GM21723 (cell line): Measurements from ENCODE around the gene SLC35F6.
"Not testable (repeated sequence)": the region's sequence is repeated elsewhere in the genome, so short reads cannot be mapped to it uniquely, and the experiment has no call there.

Experiments used
- ATAC-seq: cut with Tn5 transposase; IDR thresholded peaks from one replicate; pipeline ENCODE4 v1.9.1; 2021; ENCODE audit warnings: mild to moderate bottlenecking, moderate library complexity; ENCODE audit not compliant: unreplicated experiment

SLC35F6 gene

DNA sequence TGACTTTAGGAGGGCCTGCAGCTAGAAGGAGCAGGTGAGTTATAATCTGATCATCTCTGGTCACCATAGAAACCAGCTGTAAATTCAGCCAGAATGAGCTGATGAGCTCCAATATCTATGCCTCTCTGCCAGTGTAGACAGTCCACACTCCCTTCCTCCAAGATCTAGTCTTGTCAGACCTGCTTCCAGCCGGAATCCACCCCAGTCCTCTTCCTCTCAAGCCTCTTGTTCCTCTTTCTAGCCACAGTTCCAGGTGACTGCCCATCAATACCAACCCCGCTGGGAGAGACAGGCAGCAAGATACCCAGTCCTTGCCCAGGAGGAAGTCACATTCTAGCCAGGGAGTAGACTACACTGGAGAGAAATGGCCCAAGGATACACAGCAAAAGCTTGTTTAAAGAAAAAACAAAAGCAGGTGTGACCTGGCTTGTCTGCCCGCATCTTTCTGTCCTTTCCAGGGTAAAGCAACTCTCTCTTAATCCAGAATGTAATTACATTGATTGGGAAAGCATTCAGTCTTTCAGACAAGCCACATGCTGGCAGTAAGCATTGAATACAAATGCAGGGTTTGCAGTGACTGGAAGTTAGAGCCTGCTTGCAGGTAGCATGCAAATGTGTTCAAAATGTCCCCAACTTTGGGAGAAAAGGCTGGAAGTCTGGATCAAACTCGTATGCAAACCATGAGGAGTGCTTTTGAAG is 9.0 kb upstream of the SLC35F6 start:
- ATAC-seq: no peak

- ATAC-seq: no peak
Measured at GRCh38 chr2:26756337-26756736, 7.7 kb upstream of the SLC35F6 start.

GRCh38 chr2:26757873-26758789 is 6.0 kb upstream of the SLC35F6 start:
- ATAC-seq: peak; percentile 43

DNA sequence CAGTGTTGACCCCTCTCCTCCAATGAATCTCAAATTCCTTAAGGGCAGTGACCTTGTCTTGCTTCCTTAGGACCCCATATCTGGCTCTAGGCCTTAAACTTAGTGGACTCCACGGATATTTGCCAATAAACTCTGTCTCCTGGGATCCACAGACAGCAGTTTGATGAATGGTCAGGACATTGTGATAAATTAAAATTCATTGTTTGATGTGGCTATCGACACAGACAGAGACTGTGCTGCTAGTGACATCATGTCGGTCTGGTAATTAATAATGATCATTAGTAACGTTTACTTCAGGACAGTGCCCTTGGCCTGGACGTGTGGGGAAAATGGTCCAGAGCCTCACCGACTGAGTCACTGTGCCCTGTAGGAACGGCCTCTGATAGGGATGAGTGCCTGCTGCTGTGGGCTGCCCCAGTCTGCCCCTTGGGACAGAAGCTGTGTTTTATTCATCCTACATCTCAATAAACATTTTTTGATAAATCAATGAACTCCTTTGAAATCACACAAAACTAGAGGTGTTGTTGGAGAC is 5.2 kb upstream of the SLC35F6 start:
- ATAC-seq: no peak

- no peak for ATAC-seq
Measured at GRCh38 chr2:26759845-26760244, 4.2 kb upstream of the SLC35F6 start.

GRCh38 chr2:26760991-26761390 is 3.1 kb upstream of the SLC35F6 start:
- ATAC-seq: not testable (repeated sequence)

GRCh38 chr2:26763019-26763418 is 1.1 kb upstream of the SLC35F6 start:
- ATAC-seq: no peak

DNA sequence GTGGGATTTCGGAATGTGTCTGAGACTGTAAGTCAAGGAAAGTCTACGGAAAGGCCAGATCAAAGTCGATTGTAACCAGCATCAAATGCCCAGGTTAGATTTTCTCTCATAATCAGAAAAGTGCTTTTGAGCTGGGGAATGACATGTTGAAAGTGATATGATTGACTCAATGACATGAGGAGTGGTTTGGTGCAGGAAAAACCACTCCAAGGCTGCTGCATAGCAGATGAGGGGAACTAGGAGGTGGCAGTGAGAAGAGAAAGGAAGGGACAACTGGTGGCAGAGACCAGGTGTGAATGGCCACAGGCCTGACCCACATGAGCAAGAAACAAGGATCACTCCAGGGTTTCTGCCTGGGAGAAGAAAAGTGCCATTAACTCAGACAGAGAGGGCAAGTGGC is 822 bp downstream of the SLC35F6 start:
- no peak for ATAC-seq

DNA sequence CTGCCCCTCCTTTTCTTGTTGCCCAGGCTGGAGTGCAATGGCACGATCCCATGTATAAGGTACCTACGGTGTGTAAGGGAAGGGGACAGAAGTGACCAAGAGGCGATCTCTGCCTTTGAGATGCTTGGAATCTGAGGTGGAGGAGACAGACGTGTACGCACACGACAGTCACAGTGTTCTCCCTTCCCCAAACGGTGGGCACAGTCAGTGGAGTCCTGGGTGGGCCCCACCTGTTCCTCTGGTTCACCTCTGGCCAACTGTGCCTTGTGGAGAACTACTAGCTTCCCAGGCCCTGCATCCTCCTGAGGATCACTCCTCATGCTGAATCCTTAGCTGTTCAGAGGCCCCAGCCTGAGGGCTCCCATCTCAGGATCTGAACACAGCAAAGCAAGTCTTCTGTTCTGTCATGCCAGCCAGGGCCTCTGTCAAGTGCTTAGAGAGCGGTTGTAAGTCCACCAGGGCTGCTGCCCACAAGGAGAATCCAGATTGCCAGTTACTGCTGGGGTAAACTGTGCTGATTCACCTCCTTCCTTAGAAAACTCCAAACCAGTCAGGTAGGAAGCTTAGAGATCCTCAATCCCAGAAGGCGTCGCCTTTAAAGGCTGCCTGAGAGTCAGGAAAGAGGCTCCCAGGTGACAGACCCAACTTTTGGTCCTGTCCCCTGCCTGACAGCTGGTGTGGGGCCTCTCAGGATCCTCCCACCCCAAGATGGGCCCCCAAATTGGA is 1.6 kb downstream of the SLC35F6 start:
- ATAC-seq: no peak

- ATAC-seq: no peak
Measured at GRCh38 chr2:26767129-26767528, 3.0 kb downstream of the SLC35F6 start.

DNA sequence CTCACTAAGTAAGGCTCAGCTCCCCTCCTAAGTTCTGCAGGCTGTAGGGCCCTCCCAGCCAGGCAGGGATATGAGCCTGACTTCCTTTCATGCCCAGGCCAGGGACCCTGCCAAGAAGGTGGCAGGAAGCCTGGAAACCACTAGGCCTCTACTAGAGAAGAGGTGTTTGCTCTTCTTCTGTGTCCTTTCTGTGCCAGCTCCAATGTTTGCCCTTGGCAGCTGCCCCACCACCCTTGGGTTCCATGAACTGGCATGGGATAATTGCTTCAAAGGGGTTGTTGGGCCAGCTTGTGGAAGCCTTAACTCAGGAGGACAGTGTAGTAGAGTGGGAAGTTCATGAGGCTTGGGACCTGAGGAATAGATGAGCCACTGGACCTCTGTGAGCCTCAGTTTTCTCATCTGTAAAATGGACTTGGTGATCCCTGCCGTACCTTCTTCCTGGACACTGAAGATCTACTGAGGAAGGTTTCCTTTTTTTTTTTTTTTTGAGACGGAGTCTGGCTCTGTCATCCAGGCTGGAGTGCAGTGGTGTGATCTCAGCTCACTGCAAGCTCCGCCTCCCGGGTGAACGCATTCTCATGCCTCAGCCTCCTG is 3.9 kb downstream of the SLC35F6 start:
- ATAC-seq: no peak

- no peak for ATAC-seq
Measured at GRCh38 chr2:26768759-26769088, 4.6 kb downstream of the SLC35F6 start.

GRCh38 chr2:26769089-26769761 is 5.1 kb downstream of the SLC35F6 start:
- ATAC-seq: no peak

DNA sequence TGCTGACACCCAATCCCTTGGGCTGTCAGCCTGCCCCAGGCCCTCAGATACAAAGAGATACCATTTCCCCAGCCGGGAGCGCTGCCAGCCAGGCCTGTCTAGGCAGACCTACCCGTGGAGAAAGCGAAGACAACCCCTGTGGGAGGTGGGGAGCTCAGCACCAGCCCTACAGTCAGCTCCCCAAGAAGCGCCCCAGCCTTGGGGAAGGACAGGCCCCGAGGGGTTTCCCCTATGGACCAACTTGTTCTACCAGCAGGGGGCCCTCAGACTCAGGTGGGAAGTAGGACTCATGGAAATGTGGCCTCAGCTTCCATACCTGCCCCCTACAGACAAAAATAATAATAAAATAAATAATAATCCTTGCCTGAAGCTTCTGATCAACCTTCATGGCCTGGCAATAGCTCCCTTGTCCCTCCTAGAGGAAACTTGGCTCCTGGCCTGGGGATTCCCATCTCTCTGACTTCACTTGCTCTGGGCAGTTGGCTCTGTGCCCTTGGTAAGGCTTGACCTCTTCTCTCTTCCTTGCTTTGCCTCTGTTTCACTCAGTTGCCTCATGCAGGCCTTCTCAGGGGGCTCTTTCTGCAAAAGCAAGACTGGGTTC is 7.0 kb downstream of the SLC35F6 start:
- ATAC-seq: no peak

DNA sequence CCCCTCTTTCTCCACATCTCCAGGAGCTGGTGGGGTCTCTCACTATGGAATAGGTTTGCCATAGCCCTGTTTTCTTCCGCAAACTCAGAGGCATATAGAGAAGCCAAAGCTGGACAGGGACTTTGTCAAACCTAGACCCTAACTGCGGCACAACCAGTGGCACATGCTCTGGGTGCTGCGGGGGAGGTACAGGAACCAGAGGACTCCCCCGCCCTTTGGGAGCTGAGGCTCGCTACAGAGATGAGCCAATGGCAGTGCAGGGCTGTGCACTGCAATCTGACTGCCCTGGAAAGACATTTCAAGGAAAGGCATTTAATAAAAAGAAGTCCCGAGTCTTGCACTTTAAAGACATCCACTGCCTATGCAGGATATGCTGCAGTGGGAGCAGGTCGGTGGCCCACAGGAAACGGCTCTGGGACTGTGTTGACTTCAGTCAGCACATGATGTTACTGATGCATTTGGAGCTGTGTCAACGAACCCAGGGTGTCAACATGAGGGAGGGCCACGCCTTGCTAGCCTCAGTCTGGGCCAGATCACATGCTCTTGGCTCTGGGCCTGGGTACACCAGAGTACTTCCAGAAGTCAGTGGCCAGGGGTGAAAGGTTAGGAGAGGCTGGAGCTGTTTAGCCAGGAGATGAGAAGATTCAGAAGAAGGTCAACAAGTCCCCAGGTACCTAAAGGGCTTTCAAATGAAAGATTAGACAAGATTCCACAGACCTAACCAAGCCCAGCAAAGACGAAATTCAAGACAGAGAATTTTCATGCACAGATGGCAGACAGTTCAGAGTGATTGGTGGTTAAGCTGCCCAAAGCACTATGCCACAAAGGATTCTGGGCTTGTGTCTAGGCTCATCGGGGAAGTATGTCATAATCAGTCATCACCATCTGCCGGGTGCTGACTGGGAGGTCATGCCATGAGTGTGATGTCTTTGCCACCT is 8.2 kb downstream of the SLC35F6 start:
- no peak for ATAC-seq

DNA sequence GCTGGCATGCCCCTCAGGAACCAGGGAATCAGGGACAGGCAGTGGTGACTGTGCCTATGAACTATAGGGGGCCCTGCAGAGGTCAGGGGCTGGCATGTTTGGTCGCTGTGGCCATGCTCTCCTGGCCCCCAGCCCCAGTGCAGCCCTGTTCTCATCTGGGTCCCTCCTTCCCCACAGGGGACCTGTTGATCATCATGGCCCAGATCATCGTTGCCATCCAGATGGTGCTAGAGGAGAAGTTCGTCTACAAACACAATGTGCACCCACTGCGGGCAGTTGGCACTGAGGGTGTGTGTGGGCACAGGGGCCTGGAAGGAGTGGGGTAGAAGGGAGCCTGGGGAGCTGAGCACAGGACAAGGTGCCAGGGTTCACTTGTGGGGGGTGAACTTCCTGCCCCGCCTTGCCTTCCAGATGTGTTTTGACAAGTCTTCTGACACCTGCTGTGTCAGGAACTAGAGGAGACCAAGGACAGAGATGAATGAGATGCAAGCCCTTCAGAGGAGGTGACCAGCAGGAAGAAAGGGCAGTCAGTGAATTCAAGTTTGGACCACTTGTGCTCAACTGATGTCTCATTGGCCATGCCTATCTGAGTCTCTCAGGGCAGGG is 12.2 kb downstream of the SLC35F6 start:
- ATAC-seq: no peak

DNA sequence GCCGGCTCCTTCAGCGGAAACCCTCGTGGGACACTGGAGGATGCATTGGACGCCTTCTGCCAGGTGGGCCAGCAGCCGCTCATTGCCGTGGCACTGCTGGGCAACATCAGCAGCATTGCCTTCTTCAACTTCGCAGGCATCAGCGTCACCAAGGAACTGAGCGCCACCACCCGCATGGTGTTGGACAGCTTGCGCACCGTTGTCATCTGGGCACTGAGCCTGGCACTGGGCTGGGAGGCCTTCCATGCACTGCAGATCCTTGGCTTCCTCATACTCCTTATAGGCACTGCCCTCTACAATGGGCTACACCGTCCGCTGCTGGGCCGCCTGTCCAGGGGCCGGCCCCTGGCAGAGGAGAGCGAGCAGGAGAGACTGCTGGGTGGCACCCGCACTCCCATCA is 14.0 kb downstream of the SLC35F6 start:
- ATAC-seq: no peak

DNA sequence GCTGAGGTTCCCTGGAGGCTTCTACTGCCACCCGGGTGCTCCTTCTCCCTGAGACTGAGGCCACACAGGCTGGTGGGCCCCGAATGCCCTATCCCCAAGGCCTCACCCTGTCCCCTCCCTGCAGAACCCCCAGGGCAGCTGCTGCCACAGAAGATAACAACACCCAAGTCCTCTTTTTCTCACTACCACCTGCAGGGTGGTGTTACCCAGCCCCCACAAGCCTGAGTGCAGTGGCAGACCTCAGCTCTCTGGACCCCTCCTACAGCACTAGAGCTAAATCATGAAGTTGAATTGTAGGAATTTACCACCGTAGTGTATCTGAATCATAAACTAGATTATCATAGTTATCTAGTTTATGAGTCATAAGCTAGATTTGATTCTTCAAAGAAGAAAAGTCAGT is 14.4 kb downstream of the SLC35F6 start:
- ATAC-seq: no peak
